Fibroblast of lung (primary cell): ENCODE results near the gene CACNA1A. TPM values are rescaled to one million over a fixed set of nuclear protein-coding genes. Genes with fewer than 3 reads are reported as not detected.

ENCODE experiments used
- DNase-seq, 2 donors: peaks; one replicate each; pipeline versions ENCODE4 v3.0.0 to v3.0.0-alpha.2; 2010; ENCODE audit warnings: low read depth in 2 of 2
- H2AFZ ChIP-seq: 2 replicates; pipeline ENCODE4 v1.5.1; 2012; ENCODE audit warnings: low read length, control low read depth, inconsistent platforms
- H3K27ac ChIP-seq: 2 replicates; pipeline ENCODE4 v1.5.1; 2011; ENCODE audit warnings: low read length, control low read depth; ENCODE audit not compliant: insufficient read depth
- H3K27me3 ChIP-seq: 2 replicates; pipeline ENCODE4 v1.5.1; 2011; ENCODE audit warnings: mild to moderate bottlenecking, low read length; ENCODE audit not compliant: control insufficient read depth, insufficient read depth
- H3K36me3 ChIP-seq: 2 replicates; pipeline ENCODE4 v1.5.1; 2011; ENCODE audit warnings: low read length; ENCODE audit not compliant: control insufficient read depth, insufficient read depth
- H3K4me1 ChIP-seq: 2 replicates; pipeline ENCODE4 v1.5.1; 2011; ENCODE audit warnings: low read length; ENCODE audit not compliant: control insufficient read depth, insufficient read depth; ENCODE audit errors: extremely low read depth
- H3K4me2 ChIP-seq: 2 replicates; pipeline ENCODE4 v1.5.1; 2011; ENCODE audit warnings: low read length, control low read depth; ENCODE audit not compliant: insufficient read depth; ENCODE audit errors: extremely low read depth
- H3K4me3 ChIP-seq, 4 experiments: fragments of 200-600 bp in 1 of 4; sonication (generic) in 1 of 4; replicated peaks in 1 of 4; 2 replicates each; pipeline ENCODE4 v1.5.1; 2011 to 2016; ENCODE audit warnings: low read length in 4 of 4, low read depth in 3 of 4, mild to moderate bottlenecking in 3 of 4, control low read depth in 2 of 4, inconsistent platforms in 1 of 4, mixed read lengths in 1 of 4; ENCODE audit not compliant: insufficient read depth in 1 of 4; ENCODE audit errors: control extremely low read depth in 1 of 4
- H3K79me2 ChIP-seq: 2 replicates; pipeline ENCODE4 v1.5.1; 2012; ENCODE audit warnings: mild to moderate bottlenecking, low read length, inconsistent platforms; ENCODE audit not compliant: control insufficient read depth, insufficient read depth
- H3K9ac ChIP-seq: 2 replicates; pipeline ENCODE4 v1.5.1; 2011; ENCODE audit warnings: mild to moderate bottlenecking, low read length, control low read depth; ENCODE audit not compliant: insufficient read depth
- H3K9me3 ChIP-seq: 2 replicates; pipeline ENCODE4 v1.5.1; 2012; ENCODE audit warnings: low read depth, low read length; ENCODE audit not compliant: control insufficient read depth, insufficient read depth
- H4K20me1 ChIP-seq: 2 replicates; pipeline ENCODE4 v1.5.1; 2011; ENCODE audit warnings: low read length; ENCODE audit not compliant: control insufficient read depth, insufficient read depth; ENCODE audit errors: extremely low read depth
- EZH2 ChIP-seq: IDR thresholded peaks from 2 replicates; pipeline ENCODE4 v1.5.1; 2012; ENCODE audit warnings: low read length, control low read depth, mild to moderate bottlenecking; ENCODE audit errors: missing control alignments
- polyA plus RNA-seq, 2 donors: library from polyadenylated mRNA; depleted of rRNA in 1 of 2; stranded (reverse) in 1 of 2; unstranded in 1 of 2; fragments of >200 nt; gene quantifications; 2 replicates each; pipeline ENCODE4 v1.2.1, GENCODE V29; 2011 to 2012; ENCODE audit warnings: missing spikeins in 1 of 2
- total RNA-seq: library from RNA; depleted of rRNA; stranded (reverse); fragments of >200 nt; gene quantifications from 2 replicates; pipeline ENCODE4 v1.2.1, GENCODE V29; 2014
- TF ChIP-seq, protein P1 (sequence below), 2 donors: IDR thresholded peaks in 1 of 2; conservative IDR thresholded peaks in 1 of 2; 1 replicate in 1 of 2; 2 replicates in 1 of 2; pipeline ENCODE4 v1.5.1; 2011 to 2012; ENCODE audit warnings: low read length in 2 of 2, control low read depth in 1 of 2, inconsistent platforms in 1 of 2, low read depth in 1 of 2, mild to moderate bottlenecking in 1 of 2

Gene CACNA1A
- total and polyA plus RNA-seq, 2 donors (not counting 1 experiment from before 2014, with no cell fraction given) = 0.96 to 9.7 TPM

DNA sequence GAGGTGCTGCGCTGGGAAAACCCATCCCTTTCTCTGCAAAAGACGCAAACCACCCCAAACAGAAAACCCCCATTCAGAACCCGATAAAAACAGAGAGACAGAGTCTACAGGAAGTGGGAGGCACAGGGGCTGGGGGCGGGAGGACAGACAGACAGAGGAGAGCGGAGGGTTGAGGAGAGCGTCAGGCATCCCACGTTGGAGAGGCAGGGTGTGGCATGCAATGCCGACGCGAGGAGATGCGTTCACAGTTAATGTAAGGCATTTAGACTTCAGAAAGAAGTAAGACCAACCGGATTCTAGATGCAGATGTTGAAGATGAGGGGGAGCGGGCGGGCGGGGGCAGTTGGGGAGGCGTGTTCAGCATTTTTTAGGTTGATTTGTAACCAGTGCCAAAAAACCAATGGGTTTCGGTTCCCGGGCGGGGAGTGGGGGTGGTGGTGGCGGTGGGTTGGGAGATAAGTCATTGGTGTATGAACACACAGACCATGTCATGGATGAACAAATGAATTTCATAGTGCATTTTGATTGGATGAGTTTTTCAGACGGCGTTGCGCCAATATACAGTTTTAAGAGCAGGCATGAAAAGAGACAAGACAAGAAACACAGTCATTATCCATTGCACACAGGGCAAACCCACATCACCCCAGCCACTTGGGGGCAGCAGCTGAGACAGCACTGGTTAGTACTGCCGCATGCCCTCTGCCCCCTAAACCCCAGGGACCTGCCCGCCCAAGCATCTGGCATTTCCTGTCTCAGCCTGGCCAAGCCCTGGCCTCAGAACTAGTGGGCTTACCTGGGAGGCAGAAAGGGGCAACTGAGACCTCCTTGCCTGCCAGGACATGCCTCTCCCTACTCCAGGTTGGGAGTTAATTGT, 264.8 kb downstream of the CACNA1A start:
- Histone ChIP-seq H3K27me3 (no peaks in the 10 kb centered on the region), H3K4me2 (no peak overlapping the region), H4K20me1 (no peaks in the 10 kb centered on the region), H3K36me3 (no peaks in the 10 kb centered on the region), H3K9ac (no peak overlapping the region), H3K79me2 (no peaks in the 10 kb centered on the region), H3K9me3 (no peaks in the 10 kb centered on the region), H3K4me3 (no peak overlapping the region), H3K4me1 (no peaks in the 10 kb centered on the region), H3K27ac (no peak overlapping the region), H2AFZ (no peak overlapping the region)
- no peak for DNase-seq
- TF ChIP-seq, protein P1, sequence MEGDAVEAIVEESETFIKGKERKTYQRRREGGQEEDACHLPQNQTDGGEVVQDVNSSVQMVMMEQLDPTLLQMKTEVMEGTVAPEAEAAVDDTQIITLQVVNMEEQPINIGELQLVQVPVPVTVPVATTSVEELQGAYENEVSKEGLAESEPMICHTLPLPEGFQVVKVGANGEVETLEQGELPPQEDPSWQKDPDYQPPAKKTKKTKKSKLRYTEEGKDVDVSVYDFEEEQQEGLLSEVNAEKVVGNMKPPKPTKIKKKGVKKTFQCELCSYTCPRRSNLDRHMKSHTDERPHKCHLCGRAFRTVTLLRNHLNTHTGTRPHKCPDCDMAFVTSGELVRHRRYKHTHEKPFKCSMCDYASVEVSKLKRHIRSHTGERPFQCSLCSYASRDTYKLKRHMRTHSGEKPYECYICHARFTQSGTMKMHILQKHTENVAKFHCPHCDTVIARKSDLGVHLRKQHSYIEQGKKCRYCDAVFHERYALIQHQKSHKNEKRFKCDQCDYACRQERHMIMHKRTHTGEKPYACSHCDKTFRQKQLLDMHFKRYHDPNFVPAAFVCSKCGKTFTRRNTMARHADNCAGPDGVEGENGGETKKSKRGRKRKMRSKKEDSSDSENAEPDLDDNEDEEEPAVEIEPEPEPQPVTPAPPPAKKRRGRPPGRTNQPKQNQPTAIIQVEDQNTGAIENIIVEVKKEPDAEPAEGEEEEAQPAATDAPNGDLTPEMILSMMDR (conservative IDR thresholded peaks at IDR 0.05 in 1 of 2, IDR thresholded peaks at IDR 0.05 in 1 of 2; ENCODE audit: low read depth in 1 of 2, low read length in 2 of 2) = no peak
- no peak for TF ChIP-seq EZH2

DNA sequence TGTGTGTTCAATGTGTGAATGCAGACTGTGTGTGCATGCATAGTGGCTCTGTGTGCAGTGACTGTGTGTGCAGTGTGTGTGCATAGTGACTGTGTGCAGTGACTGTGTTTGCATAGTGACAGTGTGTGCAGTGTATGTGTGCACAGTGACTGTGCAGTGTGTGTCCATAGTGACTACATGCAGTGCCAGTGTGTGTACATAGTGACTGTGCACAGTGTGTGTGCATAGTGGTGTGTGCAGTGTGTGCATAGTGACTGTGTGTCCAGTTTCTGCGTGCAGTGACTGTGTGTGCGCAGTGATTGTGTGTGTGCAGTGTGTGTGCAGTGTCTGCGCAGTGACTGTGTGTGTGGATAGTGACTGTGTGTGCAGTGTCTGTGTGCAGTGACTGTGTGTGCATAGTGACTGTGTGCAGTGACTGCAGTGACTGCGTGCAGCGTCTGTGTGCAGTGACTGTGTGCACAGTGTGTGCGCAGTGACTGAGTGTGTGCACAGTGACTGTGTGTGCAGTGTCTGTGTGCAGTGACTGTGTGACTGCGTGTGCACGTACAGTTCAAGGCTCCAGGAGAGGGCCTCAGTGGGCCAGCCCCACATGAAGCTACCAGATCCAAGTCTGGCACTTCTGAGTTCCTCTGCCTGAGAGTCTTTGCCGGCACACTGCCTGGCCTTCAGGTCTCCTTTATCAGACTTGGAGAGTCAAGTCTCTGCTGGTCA, 265.8 kb downstream of the CACNA1A start:
- Histone ChIP-seq H3K79me2 (no peaks in the 10 kb centered on the region), H4K20me1 (no peaks in the 10 kb centered on the region), H3K4me1 (no peaks in the 10 kb centered on the region), H3K27ac (no peak overlapping the region), H2AFZ (no peak overlapping the region), H3K4me3 (no peak overlapping the region), H3K4me2 (no peak overlapping the region), H3K9ac (no peak overlapping the region), H3K36me3 (no peaks in the 10 kb centered on the region), H3K27me3 (no peaks in the 10 kb centered on the region), H3K9me3 (no peaks in the 10 kb centered on the region)
- no peak for DNase-seq
- TF ChIP-seq, protein P1 (conservative IDR thresholded peaks at IDR 0.05 in 1 of 2, IDR thresholded peaks at IDR 0.05 in 1 of 2; ENCODE audit: low read depth in 1 of 2, low read length in 2 of 2) = no peak
- TF ChIP-seq EZH2 = no peak

DNA sequence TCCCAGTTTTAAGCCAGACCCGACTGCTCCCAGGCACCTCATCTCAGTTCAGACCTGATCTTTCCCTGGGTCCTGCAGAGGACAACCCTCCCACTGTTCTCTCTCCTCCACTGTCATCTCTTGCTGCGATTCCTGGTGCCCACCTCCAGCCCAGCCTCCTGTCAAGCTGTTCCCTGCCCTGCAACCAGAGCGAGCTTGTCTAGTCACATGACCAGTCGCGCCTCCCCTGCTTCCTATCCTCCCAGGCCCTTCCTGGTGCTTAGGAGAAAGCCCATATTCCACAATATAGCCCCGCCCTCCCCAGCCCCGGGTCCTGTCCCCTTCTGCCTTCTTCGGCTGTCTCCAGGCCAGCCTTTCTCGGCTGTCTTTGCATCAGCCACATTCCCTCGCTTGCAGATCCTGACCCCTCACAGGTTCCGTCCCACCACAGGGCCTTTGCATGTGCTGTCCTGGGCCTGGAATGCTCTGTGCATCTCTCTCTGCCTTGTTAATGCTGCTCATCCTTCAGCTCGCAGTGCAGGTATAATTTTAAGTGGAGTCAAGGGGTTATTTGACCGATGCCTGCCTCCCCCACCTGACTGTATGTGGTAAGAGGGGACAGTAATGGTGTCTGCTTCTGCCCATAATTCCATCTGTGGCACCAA, 267.3 kb downstream of the CACNA1A start:
- Histone ChIP-seq H4K20me1 (no peaks in the 10 kb centered on the region), H3K27me3 (no peaks in the 10 kb centered on the region), H3K27ac (no peak overlapping the region), H3K4me1 (no peaks in the 10 kb centered on the region), H2AFZ (no peak overlapping the region), H3K9ac (no peak overlapping the region), H3K4me2 (no peak overlapping the region), H3K36me3 (no peaks in the 10 kb centered on the region), H3K9me3 (no peaks in the 10 kb centered on the region), H3K79me2 (no peaks in the 10 kb centered on the region), H3K4me3 (no peak overlapping the region)
- TF ChIP-seq, protein P1 (conservative IDR thresholded peaks at IDR 0.05 in 1 of 2, IDR thresholded peaks at IDR 0.05 in 1 of 2; ENCODE audit: low read depth in 1 of 2, low read length in 2 of 2) = no peak
- no peak for TF ChIP-seq EZH2
- DNase-seq = no peak
